ENCODE data around the gene AFF1.
A peak's percentile ranks its signal among the peaks of the same experiment; 100 is the strongest.
"Not testable (repeated sequence)": the region's sequence is repeated elsewhere in the genome, so short reads cannot be mapped to it uniquely, and the experiment has no call there.

The AFF1 gene

GRCh38 chr4:87077914-87078585, 143.2 kb downstream of the AFF1 start:
- no peak for DNase-seq (ENCODE audit: low read depth in 1 of 2, low spot score in 1 of 2)

DNA sequence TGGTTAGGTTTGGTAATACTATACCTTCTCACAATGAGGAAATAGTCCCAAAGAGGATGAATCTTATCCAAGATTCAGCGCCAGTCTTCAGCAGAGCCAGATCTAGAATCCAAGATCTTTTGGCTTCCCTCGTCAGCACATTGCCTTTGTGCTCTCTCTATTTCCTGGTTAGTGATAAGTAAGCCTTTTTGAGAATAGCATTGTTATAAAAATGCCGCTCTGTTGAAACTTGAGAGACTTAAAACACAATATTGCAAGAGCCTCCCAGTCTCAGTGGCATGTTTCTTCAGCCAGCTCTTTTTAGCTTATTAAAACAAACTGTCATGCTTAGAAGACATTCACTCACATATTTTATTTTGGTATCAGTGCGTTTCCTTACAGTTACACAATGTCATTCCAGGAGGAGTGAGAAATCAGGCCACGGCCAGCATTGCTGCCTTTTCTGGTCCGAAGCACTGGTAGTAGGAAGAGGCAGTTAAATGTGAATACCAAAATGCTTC, 144.2 kb downstream of the AFF1 start:
- DNase-seq (ENCODE audit: low read depth in 1 of 2, low spot score in 1 of 2): no peak

- no peak for DNase-seq (ENCODE audit: low read depth in 1 of 2, low spot score in 1 of 2)
Measured at GRCh38 chr4:87079967-87080366, 145.2 kb downstream of the AFF1 start.

- no peak for DNase-seq (ENCODE audit: low read depth in 1 of 2, low spot score in 1 of 2)
Measured at GRCh38 chr4:87080462-87080861, 145.7 kb downstream of the AFF1 start.

GRCh38 chr4:87081826-87082225, 147.0 kb downstream of the AFF1 start:
- no peak for DNase-seq (ENCODE audit: low read depth in 1 of 2, low spot score in 1 of 2)

DNA sequence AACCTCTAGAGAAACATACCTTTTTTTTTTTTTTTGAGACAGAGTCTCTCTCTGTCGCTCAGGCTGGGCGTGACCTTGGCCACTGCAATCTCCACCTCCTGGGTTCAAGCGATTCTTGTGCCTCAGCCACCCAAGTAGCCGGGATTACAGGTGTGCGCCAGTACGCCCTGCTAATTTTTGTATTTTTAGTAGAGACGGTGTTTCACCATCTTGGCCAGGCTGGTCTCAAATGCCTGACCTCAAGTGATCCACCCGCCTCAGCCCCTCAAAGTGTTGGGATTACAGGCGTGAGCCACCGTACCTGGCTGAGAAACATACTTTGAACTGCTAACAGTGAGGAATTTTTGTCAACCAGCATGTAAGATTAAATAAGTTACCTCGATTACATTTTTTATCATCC, 150.9 kb downstream of the AFF1 start:
- not testable (repeated sequence) for DNase-seq (ENCODE audit: low read depth in 1 of 2, low spot score in 1 of 2)

- DNase-seq (ENCODE audit: low read depth in 1 of 2, low spot score in 1 of 2): no peak
Measured at GRCh38 chr4:87086143-87086805, 151.5 kb downstream of the AFF1 start.

DNA sequence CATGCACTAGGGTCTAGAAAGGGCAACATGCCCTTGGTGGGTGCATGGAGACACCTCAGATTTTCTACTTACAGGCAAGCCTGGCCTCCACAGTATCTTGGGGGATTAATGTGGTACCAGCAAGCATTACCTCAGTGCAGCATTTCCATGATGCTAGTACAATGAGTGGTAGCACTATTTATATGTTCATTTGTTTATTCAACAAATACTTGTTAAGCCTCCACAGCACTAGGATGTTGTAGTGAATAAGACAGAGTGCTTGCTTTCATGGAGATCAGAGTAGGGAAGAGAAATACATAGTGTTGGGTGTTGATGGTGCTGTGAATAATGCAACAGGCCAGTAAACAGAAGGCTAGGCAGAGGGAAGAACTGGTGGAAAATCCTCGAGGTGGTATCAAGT, 152.2 kb downstream of the AFF1 start:
- no peak for DNase-seq (ENCODE audit: low read depth in 1 of 2, low spot score in 1 of 2)

DNA sequence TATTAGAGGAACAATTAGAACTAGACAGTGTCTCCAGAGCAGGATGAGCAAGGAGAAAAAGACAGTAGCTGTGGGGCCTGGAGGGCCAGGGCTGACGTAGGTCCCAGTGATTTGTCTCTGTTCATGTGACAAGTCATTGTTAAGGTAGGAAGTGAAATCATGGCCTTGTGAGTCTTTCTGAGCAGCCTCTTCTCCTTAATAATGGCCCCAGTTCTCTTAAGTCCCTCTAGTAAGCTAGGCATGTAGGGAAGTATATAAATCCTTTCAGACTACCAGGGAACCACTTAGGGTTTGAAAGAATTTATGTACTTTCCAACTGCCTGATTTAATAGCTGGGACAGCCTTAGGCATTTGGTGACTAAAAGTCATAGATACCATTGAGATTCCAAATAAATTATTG, 152.6 kb downstream of the AFF1 start:
- no peak for DNase-seq (ENCODE audit: low read depth in 1 of 2, low spot score in 1 of 2)

DNA sequence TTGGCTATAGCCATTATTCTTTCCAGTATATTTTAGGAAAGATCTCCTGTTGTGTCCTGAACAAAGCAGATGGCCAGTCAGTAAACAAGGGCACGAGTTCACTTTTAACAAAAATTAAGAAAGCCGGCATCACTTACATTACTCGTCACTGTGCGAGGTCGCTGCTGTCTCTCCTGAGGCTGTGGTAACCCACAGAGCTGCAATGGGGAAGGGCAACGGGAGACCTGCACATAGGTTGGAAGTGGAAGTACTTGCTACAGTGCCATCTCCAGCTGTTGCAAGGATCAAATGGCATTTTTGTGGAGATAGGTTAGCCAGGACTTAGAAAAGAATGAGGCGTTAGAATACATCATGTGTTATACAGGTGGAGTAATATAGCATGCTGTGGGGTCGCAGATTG, 153.4 kb downstream of the AFF1 start:
- DNase-seq (ENCODE audit: low read depth in 1 of 2, low spot score in 1 of 2): no peak

GRCh38 chr4:87089368-87089767, 154.6 kb downstream of the AFF1 start:
- no peak for DNase-seq (ENCODE audit: low read depth in 1 of 2, low spot score in 1 of 2)

GRCh38 chr4:87090305-87090704, 155.5 kb downstream of the AFF1 start:
- no peak for DNase-seq (ENCODE audit: low read depth in 1 of 2, low spot score in 1 of 2)

DNA sequence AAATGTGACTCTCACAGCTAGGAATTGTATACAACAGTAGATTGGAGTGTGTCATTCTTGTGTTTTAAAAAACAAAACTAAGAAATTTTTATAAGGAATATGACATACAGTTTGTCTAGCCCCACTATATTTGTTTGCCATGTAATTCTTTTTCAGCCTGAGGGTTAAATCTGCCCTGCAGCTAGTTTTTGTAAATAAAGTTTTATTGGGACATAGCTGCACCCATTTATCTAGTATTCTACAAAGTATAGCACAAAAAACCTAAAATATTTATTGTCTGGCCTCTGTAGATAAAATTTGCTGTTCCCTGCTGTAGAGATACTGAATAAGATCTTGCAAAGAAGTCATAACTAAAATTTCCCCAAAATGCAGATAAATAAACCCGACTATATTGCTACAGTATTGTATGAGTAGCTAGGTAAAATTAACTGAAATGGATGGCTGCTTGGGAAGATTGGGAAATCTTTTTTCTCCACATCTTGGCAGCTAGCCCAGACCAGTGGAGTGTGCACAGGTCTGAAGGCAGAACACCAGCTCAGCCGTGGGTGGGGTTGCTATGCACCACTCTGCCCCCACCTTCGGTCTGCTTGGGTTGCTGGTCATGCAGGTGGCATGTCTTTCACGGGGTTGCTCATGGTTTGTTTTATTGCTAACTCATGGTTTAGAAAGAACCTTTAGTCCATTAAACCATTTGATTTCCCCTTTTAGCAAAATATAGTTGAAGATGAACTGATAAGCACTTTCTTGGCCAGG, 157.8 kb downstream of the AFF1 start:
- DNase-seq (ENCODE audit: low read depth in 1 of 2, low spot score in 1 of 2): no peak

DNA sequence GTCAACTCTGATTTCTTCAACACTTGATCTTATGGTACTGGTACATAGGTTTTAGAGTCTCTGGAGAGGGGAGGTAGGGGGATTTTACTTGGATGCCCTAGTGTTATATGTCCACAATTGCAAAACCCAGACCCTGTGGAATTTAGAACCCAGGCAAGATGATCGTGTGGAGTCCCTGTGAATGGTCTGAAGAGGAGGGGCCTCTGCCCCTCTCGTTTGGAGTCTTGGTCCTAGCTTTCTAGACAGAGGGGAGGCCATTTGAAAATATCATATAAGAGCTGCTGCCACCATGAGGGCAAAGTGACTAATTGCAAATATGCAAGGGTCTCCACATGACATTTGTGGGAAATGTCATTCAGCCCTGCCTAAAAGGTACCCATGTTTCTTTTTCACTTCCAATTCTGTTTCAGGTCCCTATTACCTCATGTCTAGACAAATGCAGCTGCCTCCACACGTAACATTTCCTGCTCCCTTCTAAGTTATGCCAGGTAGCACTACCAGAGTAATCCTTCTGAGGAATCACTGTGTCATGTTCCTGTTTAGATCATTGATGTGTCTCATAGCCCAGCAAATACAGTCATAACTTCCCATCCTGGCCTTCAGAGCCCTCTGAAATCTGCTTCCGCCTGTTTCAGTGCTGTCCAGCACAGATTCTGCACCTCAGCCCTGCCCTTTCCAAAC, 158.8 kb downstream of the AFF1 start:
- DNase-seq (ENCODE audit: low read depth in 1 of 2, low spot score in 1 of 2): peak in 1 of 2 donors; percentile 5

GRCh38 chr4:87097075-87097474, 162.3 kb downstream of the AFF1 start:
- DNase-seq (ENCODE audit: low read depth in 1 of 2, low spot score in 1 of 2): no peak

DNA sequence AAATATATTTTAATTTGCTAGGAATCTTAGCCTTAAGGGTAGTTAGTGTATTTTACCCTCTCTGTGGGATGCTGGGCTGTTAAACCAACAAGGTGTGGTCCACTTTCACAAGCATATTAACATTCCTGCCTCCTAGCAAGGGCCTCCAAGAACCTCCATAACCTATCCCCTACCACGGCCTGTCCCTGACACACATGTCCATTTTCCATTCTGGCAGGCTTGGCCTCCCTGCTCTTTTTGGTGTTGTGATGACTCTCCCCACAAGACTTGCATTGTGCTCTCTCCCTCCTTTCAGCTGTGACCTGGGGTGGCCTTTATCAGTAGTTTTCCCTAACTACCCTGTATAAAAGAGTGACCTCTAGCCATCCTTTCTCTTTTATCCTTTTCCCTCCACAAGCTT, 165.4 kb downstream of the AFF1 start:
- no peak for DNase-seq (ENCODE audit: low read depth in 1 of 2, low spot score in 1 of 2)

- DNase-seq (ENCODE audit: low read depth in 1 of 2, low spot score in 1 of 2): no peak
Measured at GRCh38 chr4:87101543-87102199, 166.9 kb downstream of the AFF1 start.

- no peak for DNase-seq (ENCODE audit: low read depth in 1 of 2, low spot score in 1 of 2)
Measured at GRCh38 chr4:87103086-87103485, 168.3 kb downstream of the AFF1 start.

DNA sequence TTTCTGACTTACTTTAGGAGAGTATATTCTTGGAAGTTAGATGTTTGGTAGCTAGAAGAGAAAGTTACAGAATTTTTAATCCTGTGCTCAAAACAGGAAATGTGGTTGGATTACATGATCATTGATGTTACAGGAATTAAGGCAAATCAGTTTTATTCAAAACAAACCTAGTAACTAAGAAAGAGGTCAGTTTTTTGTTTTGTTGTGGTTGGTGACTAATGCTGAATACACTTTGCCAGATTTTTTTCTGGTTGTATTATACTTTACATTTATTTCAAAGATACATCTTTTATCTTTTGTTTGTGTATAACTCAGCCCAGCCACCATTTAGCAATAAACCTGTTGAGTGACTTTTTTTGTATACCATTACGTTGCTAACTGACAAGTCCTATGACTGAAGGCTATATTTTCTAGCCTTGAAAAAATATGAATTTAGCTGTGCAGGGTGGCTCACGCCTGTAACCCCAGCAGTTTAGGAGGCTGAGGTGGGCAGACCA, 168.9 kb downstream of the AFF1 start:
- DNase-seq (ENCODE audit: low read depth in 1 of 2, low spot score in 1 of 2): no peak

DNA sequence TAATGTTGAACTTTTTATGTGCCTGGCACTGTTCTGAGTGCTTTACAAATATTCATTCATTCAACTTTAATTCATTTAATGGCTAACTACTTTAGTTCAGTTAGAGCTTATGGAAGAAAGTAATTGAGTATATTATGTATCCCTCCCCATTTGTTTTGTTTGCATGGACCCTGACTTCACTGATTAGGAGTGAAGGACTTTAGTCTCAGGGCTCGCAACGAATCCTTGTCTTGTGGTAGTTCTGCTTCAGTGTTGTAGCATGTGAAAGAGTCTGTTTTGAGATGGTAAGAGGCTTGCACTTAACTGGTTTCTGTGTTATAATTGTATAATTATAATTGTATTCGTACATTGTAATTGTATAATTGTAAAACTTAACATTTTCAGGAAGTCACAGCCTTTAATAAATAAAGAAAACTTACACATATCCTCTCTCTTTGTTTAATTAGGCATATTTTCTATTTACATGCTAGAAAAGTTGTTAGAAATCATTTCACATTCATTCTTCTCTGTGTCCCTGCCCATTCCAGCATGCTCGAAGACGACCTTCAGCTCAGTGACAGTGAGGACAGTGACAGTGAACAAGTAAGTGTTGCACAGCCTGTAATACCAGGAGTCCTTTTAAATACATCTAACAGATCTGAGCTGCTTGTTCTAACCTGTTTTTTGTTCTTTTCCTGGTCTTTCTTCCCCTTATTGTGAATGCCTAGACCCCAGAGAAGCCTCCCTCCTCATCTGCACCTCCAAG, 170.5 kb downstream of the AFF1 start:
- no peak for DNase-seq (ENCODE audit: low read depth in 1 of 2, low spot score in 1 of 2)

Measured in stimulated activated CD4-positive, alpha-beta T cell treated with anti-CD3 and anti-CD28 coated beads, Interleukin-15, amount 100 ng/mL, for 1 hour (primary cell).